ENCODE measurements around the gene LASP1NB.

GRCh38 chr17:38893113-38893512, 32.3 kb upstream of the LASP1NB start:
- TF ChIP-seq GATA2 (CRISPR knock-in tag; IDR thresholded peaks at IDR 0.05) (no peak), USF2 (IDR thresholded peaks at IDR 0.05; ENCODE audit: borderline replicate concordance, low read depth, low read length) (no peak), TEAD4 (IDR thresholded peaks at IDR 0.05; ENCODE audit: borderline replicate concordance, insufficient read depth) (no peak), CTCF (IDR thresholded peaks at IDR 0.05) (no peak), TCF12 (IDR thresholded peaks at IDR 0.05) (no peak), JUND (IDR thresholded peaks at IDR 0.05) (no peak)

Data from SK-N-SH (cell line).